NCI-H82 treated with DMSO at 0.1 percent for 48 hours (cell line): ENCODE data around the gene TBXAS1.

Experiments used
- DNase-seq: peaks from one replicate; lab custom pipeline; 2025; ENCODE audit not compliant: unreplicated experiment; lab: John Stamatoyannopoulos, UW

TBXAS1 gene

GRCh38 chr7:139854124-139854511 lies 25.1 kb downstream of the TBXAS1 start:
- DNase-seq: no peak

DNA sequence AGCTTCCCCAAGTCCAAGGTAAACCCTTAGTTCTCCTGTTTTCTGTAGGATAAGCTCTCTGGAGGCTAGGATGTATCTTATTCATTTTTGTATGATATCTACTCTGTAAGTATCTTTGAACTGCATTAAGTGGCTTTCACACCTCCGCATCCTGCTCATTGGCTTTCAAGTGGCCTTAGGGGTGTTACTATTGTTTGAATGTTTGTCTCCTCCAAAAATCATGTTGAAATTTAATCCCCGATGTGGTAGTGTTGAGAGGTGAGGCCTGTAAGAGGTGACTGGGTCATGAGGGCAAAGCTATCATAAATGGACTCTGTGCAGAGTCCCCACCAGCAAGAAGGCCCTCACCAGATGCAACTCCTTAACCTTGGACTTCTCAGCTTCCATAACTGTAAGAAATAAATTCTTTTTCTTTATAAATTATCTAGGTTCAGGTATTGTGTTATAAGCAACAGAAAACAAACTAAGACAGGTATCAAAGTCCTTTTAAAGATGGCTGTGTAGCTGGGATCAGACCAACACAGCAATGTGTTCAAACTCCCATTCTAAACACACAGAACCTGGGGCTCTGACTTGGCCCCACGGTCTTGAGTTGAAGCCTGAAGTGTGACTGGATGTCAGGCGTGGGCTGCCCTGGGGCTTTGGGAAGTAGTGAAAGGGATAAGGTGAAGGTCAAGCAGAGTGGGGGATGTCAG lies 25.9 kb downstream of the TBXAS1 start:
- no peak for DNase-seq

GRCh38 chr7:139855498-139856270 lies 26.6 kb downstream of the TBXAS1 start:
- DNase-seq: no peak

GRCh38 chr7:139857791-139858190 lies 28.7 kb downstream of the TBXAS1 start:
- no peak for DNase-seq

GRCh38 chr7:139860090-139860775 lies 31.2 kb downstream of the TBXAS1 start:
- DNase-seq: no peak

DNA sequence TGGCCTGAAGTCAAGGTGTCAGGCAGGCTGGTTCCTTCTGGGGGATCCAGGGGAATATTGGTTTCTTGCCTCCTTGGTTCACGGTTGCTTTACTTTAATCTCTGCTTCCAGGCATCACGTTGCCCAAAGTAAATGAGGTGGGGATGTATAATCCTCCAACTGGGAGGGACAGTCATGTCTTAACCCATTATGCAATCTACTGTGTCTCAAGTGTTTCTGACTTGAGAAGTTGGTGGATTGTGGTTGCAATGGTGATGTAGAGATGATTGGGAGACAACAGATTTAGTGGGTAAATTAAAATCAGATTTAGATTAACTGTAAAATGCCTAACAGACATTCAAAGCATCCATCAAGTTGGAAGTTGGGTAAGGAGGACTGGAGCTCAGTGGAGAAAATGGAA lies 32.7 kb downstream of the TBXAS1 start:
- DNase-seq: no peak

- no peak for DNase-seq
These were observed 37.2 kb downstream of the TBXAS1 start for GRCh38 chr7:139866047-139866837.

GRCh38 chr7:139867847-139868246 lies 38.8 kb downstream of the TBXAS1 start:
- no peak for DNase-seq

- no peak for DNase-seq
These were observed 40.8 kb downstream of the TBXAS1 start for GRCh38 chr7:139869886-139870285.

DNA sequence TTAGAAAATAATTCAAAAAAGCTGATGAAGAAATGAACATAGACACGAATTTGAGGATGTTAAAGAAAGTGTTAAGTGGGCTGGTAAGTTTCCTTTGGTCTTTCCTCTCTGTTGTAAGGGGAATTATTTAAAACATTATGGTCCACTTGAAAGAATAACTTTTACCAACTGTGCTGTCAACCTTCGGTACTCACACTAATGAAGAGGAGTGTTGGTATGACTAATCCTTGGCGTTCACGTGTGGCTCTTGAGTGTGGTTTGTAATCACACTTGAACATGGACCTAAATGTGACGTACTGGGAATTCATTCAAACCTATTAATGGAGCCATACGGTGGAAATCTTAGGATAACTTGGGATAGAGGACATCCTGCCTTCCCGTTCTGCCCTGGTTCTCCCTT lies 41.3 kb downstream of the TBXAS1 start:
- no peak for DNase-seq

- DNase-seq: peak; percentile 54
These were observed 42.3 kb downstream of the TBXAS1 start for GRCh38 chr7:139871331-139871730.

DNA sequence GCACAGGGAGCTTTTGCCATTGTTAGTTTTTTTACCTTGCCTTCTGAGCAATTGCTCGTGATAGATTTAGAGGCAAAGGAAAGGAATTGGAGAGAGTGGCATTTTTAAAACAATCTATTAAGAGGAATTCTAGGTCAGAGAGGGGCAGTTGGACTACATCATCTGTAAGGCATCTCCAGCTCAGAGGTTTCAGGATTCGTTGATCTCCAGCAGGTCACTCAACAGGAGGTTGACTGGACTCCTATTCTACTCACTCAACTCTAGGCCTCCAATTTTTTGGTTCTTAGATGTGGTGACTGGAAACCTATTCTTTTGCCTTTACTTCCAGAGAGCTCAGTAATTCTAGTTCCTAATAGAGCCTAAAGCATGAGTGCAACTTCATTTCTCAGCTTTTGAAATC lies 42.8 kb downstream of the TBXAS1 start:
- DNase-seq: no peak

- DNase-seq: no peak
These were observed 44.7 kb downstream of the TBXAS1 start for GRCh38 chr7:139873593-139874301.

DNA sequence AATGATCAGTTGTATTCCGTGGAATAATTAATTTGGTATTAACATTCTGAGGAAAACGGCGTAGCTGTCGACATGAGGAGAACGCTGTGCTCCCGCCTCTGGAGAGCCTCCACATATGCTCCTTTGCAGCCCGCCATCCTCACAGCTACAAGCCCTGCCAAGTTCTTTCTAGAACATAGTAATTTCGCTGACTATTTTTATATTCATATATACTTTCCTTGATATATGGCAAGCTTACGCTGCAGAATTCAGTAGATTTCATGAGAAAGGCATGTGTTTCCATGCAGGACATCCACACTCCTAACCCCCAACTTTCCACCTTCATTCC lies 45.2 kb downstream of the TBXAS1 start:
- no peak for DNase-seq

- no peak for DNase-seq
These were observed 46.8 kb downstream of the TBXAS1 start for GRCh38 chr7:139875821-139876241.

DNA sequence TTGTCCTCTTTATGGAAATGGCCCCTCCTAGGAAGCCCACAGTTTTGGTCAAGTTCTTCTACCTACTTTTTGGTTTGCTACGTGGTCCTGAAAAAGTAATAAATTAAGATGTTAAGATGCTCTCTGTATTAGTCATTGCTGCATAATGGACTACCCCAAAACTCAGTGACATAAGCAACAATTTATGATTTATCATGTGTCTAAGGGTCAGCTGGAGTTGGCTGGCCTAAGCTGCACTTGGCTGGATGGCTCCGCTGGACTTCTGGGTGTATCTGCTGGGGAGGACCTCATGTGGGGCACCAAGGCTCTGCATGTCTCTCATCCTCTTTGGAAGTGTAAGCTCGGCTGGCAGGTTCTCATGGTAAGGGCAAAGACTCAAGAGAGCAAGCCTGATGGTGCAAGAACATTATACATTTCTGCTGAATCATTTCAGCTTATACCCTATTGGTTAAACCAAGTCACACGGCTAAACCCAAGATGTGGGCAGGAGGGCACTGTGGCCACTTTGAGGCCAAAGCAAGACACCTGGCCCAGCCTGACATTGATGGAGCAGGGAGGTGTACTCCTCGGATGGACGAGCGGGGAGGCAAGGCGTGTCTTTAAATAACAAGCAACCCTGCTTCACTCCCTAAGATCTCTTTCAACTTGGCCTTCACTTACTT lies 47.7 kb downstream of the TBXAS1 start:
- no peak for DNase-seq

GRCh38 chr7:139883814-139884213 lies 54.8 kb downstream of the TBXAS1 start:
- DNase-seq: no peak

DNA sequence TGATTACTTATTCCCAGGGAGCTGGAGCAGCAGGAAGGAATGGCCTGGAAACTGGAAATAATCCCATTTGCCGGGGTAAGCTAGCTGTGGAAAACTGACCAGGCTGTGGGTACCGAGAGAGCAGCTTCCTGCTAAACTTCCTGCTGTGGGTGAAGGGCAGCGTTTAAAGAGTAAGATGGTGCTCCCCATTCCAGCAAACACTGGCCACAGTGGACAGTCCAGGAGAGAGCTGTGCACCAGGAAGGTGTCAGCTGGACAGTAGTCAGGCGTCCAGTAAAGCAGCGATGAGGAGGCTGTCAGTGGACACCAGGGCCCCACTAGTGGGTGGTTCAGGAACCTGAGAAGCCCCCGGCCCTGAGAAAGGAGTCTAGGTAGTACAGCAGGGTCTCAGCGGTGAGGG lies 55.4 kb downstream of the TBXAS1 start:
- DNase-seq: no peak

- no peak for DNase-seq
These were observed 56.4 kb downstream of the TBXAS1 start for GRCh38 chr7:139885511-139885910.

DNA sequence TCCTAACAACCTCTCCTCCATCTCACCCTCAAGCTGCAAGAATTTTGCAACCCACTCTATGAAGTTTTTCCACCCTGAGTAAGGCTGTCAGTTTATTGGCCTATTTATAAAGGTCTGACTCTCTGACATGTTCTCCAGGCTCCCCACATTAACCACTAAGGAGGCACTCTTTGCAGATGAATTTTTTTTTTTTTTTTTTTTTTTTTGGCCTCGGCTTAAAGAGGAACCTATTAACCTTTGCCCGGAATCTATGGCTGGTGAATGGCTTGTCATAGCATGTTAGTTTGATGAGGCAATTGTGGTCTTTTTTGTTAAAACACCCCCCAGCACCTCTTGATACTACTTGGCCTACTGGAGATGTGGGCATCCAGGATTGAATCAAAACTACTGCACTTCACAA lies 57.1 kb downstream of the TBXAS1 start:
- DNase-seq: no peak
